ENCODE measurements around the gene DDX56.

- peak; percentile 90 for TF ChIP-seq CTCF (conservative IDR thresholded peaks at IDR 0.05; ENCODE audit: low read depth, low read length)
- TF ChIP-seq RFX5 (IDR thresholded peaks at IDR 0.05; ENCODE audit: low read depth, low read length), result no peak
- TF ChIP-seq SMC3 (IDR thresholded peaks at IDR 0.05; ENCODE audit: low read depth, low read length), result peak; percentile 87
- no peak for TF ChIP-seq BHLHE40 (IDR thresholded peaks at IDR 0.05; ENCODE audit: low read depth, low read length)
- peak; percentile 39; the same call in 1 of the 2 replicates for TF ChIP-seq POLR2A (IDR thresholded peaks at IDR 0.05; ENCODE audit: low read depth, low read length)
- no peak for TF ChIP-seq RCOR1 (IDR thresholded peaks at IDR 0.05; ENCODE audit: insufficient replicate concordance, low read length)
- TF ChIP-seq RAD21 (IDR thresholded peaks at IDR 0.05; ENCODE audit: low read length), result peak; percentile 87
- TF ChIP-seq MXI1 (IDR thresholded peaks at IDR 0.05; ENCODE audit: borderline replicate concordance, low read depth, low read length), result no peak
- TF ChIP-seq NFE2L2 (IDR thresholded peaks at IDR 0.05; ENCODE audit: low read depth, low read length), result no peak
These were observed 8.5 kb downstream of the DDX56 start for GRCh38 chr7:44565097-44565794.
